AG04449 (cell line): ENCODE results near the gene STPG2.
"Not testable (repeated sequence)": the region's sequence is repeated elsewhere in the genome, so short reads cannot be mapped to it uniquely, and the experiment has no call there.

ENCODE experiments used
- CTCF ChIA-PET: fragments of 350-600 bp; formaldehyde crosslinking; extraction: SDS; loops from one replicate; lab custom pipeline; 2021; ENCODE audit warnings: antibody characterized with exemption; lab: Yijun Ruan, JAX
- POLR2A ChIA-PET: fragments of 400-600, 350-600 bp; formaldehyde crosslinking; extraction: SDS; loops from one replicate; lab custom pipeline; 2020; ENCODE audit warnings: antibody characterized with exemption, inconsistent platforms; lab: Yijun Ruan, JAX
- DNase-seq: peaks from one replicate; pipeline ENCODE4 v3.0.0-alpha.2; 2010; ENCODE audit warnings: low read depth, low spot score
- H3K4me3 ChIP-seq: 2 replicates; pipeline ENCODE4 v1.5.1; 2011; ENCODE audit warnings: low read depth, mild to moderate bottlenecking, control low read depth, low read length
- CTCF ChIP-seq: IDR thresholded peaks from one replicate; pipeline ENCODE4 v1.5.1; 2011; ENCODE audit warnings: mild to moderate bottlenecking, moderate library complexity, low read length, control low read depth, inconsistent platforms; ENCODE audit not compliant: insufficient read depth; ENCODE audit errors: missing control alignments

Gene STPG2

DNA sequence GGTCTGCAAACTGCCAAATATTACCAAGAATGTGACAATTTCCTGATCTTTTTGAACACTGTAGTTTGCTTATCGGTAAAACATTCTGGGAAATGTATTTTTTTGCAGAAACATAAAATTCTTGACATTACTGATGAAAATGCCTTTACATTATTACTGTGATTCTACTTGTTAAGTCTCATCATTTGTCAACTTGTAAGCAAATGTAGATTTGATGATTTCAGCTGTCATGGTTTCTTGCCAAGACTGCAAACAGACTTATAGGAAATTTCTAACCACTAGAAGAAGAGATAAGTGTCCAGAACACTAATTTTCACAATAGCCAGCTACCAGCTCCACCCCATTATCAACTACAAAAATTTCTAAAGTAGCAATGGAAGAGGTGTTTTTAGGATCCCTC lies 560.4 kb downstream of the STPG2 start:
- TF ChIP-seq CTCF = no peak
- no peak overlapping the region for H3K4me3 ChIP-seq
- ChIA-PET CTCF (no interaction called here), POLR2A (no interaction called here)
- no peak for DNase-seq

DNA sequence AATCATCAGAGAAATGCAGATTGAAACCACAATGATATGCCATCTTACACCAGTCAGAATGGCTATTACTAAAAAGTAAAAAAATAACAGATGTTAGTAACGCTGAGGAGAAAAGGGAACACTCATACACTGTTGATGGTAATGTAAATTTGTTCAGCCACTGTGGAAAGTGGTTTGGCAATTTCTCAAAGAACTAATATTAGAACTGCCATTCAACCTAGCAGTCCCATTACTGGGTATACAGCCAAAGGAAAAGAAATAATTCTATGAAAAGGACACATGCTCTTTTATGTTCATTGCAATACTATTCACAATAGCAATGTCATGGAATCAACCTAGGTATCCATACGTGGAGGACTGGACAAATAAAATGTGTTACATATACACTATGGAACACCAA lies 566.3 kb downstream of the STPG2 start:
- POLR2A ChIA-PET = no interaction called here

DNA sequence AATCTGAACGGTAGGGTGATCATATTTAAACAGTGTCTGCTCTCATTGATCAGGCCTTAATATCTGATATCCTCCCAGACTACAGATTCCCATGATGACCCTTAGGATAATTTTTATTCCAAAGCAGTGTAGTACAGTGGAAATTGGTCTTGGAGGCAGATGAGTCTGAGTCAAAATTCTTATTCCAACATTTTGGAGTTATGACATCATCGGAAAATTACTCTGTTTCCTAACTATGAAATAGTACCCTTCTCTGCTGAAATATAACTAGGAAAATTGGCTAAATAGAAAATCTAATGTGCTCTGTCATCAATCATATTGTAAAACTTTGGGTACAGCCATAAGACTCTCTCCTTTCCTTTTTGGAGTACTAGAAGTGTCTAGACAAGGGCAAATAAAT lies 583.3 kb downstream of the STPG2 start:
- DNase-seq = no peak
- no peak for TF ChIP-seq CTCF
- ChIA-PET CTCF (no interaction called here), POLR2A (no interaction called here)
- H3K4me3 ChIP-seq = no peak overlapping the region

More for the DNA sequence above, 566.3 kb downstream of the STPG2 start:
- no peak for TF ChIP-seq CTCF
- no peak for DNase-seq
- H3K4me3 ChIP-seq = no peak overlapping the region
- CTCF ChIA-PET = no interaction called here

DNA sequence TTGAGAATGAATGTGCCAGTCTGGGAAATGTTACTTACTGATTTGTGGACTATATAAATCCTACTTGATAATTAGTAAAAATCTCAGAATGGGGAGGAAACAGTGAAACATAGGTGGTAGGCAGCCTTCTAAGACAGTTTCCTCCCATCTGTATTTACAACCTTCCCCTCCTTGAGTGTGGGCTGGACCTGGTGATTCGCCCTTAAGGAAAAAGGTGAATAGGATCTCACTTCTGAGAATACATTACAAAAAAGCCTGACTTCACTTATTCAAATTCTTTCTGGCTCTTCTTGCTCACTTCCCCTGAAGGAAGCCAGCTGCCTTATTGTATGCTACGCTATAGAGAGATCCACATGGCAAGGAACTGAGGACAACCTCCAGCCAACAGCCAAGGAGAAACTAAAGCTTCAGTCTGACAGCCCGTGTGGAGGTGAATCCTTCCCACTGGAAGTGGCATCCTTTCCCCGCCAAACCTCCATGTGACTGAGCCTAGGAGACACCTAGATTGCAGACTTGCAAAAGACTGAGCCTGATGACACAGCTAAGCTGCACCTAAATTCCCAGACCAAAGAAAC lies 585.0 kb downstream of the STPG2 start:
- CTCF ChIA-PET = no interaction called here
- no peak for DNase-seq
- H3K4me3 ChIP-seq = no peak overlapping the region
- TF ChIP-seq CTCF = no peak
- POLR2A ChIA-PET = no interaction called here

DNA sequence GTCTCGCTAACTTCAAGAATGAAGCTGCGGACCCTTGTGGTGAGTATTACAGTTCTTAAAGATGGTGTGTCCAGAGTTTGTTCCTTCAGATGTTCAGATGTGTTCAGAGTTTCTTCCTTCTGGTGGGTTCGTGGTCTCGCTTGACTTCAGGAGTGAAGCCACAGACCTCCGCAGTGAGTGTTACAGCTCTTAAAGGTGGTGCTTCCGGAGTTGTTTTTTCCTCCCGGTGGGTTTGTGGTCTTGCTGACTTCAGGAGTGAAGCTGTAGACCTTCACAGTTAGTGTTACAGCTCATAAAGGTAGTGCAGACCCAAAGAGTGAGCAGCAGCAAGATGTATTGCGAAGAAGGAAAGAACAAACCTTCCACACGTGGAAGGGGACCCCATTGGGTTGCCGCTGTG lies 592.6 kb downstream of the STPG2 start:
- CTCF ChIA-PET = not testable (repeated sequence)

GRCh38 chr4:97548943-97549583 lies 594.2 kb downstream of the STPG2 start:
- TF ChIP-seq CTCF = no peak
- CTCF ChIA-PET = no interaction called here
- POLR2A ChIA-PET = no interaction called here
- no peak overlapping the region for H3K4me3 ChIP-seq
- DNase-seq = no peak

More for the DNA sequence above, 592.6 kb downstream of the STPG2 start:
- POLR2A ChIA-PET, H3K4me3 ChIP-seq, DNase-seq: not testable (repeated sequence)

- CTCF ChIA-PET = no interaction called here
- POLR2A ChIA-PET = no interaction called here
- no peak overlapping the region for H3K4me3 ChIP-seq
Observed at GRCh38 chr4:97548186-97548585, 595.1 kb downstream of the STPG2 start.

More at GRCh38 chr4:97548186-97548585, 595.1 kb downstream of the STPG2 start:
- no peak for TF ChIP-seq CTCF
- DNase-seq = no peak
